Stimulated activated CD8-positive, alpha-beta memory T cell treated with anti-CD3 and anti-CD28 coated beads, Interleukin-15, amount 100 ng/mL, for 24 hours (primary cell): ENCODE results near the gene GJA5.

Source experiments
- DNase-seq: peaks from one replicate; pipeline ENCODE4 v3.0.0-alpha.2; 2020; ENCODE audit warnings: low read depth

The GJA5 gene

DNA sequence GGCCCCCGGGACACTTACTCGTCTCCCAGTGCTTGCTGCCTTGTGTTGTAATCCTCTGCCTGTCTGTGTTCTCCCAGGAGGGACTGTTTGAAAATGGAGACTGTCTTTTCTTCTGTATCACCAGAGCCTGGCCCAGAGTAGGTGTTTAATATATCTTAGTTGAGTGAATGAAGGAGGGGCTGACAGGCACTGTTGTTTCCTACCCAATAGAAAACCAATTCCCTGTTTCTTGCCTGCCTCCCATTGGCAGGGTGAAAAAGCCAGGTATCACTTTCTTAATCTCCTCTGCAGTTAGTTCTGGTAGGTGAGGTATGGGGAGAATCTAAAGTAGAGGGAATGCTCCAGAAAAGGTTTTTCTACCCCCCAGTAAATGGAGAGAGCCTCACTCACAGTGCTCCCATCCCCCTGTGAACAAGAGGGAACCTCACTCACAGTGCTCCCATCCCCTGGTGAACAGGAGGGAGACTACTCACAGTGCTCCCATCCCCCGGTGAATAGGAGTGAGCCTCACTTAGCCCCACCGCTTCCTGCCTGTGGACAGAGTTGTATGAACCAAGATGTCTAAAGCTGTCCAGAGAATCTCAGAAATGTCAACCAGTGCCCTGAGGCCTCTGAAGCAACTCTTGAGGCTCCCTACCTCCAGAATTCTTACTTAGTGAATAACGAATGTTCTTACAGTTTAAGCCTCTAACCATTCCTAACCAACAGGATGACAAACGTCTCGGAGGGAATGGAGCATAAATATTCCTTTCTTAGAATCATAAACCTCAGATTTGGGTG is at the start of gene GJA5:
TSS of gene GJA5 (minus strand) at position 122 of the 780 bp plus-strand sequence. CDS start 1,364 bp downstream, outside the sequence.
- DNase-seq = no peak

DNA sequence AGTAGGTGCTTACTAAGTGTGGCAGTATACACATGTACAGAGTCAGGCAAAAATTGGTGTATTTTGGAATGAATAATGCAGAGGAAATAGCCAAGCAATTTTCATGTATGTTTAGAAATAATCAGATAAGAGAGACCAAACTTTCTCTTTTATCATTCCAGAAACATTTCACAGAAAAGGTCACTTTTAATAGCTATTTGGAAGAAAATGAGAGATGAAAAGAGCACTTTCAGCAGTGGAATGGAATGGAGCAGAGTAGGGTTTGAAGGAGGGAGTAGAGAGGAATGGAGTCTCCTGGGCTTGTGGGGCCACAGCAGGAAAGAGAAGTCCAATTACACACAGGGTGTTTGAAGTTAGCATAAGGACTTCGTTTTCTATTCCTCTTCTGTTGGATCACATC is 48.8 kb upstream of the GJA5 start:
- DNase-seq = no peak

DNA sequence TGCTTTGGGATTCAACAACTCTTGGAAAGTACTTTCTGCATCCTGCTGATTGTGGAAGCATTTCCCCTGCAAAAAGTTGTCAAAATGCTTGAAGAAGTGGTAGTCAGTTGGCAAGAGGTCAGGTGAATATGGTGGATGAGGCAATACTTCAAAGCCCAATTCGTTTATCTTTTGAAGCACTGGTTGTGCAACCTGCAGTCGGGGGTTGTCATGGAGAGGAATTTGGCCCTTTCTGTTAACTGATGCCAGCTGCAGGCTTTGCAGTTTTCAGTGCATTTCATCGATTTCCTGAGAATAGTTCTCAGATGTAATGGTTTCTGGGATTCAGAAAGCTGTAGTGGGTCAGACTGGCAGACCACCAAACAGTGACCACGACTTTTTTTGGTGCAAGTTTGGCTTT is 47.6 kb upstream of the GJA5 start:
- no peak for DNase-seq

- no peak for DNase-seq
Measured at GRCh38 chr1:147807405-147807804, 47.0 kb upstream of the GJA5 start.

DNA sequence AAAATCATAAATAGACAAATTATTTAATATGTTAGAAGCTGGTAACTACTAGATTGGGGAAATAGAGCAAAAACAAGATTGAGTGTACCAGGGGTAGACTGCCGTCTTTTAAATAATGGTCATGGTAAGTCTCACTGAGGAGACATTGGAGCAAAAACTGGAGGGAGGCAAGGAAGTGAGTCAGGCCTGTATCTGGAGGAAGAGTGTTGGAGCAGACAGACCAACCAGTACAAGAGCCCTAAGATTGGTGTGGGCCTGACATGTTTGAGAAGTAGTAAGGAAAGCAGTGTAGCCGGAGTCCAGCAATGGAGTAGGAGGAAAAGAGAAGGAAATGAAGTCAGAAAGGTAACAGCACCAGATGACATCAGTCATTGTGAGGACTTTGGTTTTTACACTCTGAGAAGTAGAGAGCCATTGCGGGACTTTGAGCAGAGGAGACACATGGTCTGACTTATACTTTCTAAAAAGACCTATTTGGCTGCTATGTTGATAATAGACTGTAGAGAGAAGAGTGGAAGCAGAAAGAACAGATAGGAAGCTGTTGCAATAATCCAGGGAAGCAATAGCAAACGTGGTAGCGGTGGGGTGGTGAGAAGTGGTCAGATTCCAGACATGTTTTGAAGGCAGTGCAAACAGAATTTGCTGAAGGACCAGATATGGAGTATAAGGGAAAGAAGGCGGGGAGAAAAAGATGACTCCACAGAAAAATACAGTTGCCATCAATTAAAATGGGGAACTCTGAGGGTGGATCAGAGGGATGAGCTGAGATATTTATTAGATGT is 44.7 kb upstream of the GJA5 start:
- no peak for DNase-seq

DNA sequence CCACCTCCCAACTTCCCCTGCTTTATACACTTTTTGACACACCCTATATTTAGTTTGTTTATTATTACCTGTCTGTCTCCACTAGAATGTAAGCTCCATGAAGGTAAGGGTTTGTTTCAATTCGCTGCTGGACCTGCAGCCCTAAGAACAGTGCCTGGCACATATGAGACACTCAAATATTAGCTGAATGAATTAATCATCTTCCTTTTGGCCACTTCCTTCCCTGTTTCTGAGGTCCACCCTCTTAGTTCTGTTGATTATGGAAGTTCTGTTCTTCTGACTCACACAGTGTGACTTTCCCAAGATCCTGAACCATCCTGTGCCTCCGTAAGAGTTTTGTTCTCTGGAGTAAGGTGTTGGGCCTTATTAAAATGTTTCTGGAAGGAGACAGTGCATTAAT is 40.4 kb upstream of the GJA5 start:
- no peak for DNase-seq

DNA sequence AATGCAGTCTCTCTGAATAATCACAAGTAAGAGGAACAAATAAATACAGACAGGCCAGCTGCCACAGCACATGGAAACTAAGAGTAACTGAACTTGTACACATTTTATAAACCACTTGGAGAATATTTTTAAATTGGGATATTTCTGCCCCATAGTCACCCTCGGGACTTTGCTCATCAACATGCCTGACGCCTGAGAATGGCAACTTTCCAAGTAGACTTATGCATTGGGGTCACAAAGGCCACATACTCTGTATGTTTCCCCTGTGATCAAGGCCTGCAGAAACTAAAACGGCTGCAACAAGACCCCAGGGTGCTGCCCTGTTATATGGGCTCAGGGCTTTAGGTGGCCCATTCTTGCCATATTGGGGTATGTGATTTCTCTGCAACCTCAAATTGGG is 38.3 kb upstream of the GJA5 start:
- DNase-seq = no peak

DNA sequence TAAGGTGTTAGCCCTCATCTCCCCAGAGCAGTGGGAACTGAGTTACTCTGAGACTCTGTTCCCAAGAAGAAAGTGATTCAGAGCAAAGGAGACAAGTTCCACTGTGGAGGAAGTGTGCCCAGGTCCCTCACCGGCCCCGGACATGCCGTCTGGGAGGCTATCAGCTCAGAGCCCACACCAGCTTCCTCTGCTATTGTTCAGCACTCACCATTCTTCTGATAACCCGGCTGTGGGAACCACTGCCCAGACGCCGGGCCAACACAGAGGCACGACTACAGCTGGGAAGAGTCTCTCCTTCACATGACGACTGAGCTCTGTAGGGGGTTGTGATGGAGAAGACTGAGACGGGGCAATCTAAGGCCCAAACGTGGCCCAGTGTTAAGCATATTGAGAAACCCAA is 34.2 kb upstream of the GJA5 start:
- no peak for DNase-seq

- no peak for DNase-seq
Measured at GRCh38 chr1:147791876-147792275, 31.5 kb upstream of the GJA5 start.

DNA sequence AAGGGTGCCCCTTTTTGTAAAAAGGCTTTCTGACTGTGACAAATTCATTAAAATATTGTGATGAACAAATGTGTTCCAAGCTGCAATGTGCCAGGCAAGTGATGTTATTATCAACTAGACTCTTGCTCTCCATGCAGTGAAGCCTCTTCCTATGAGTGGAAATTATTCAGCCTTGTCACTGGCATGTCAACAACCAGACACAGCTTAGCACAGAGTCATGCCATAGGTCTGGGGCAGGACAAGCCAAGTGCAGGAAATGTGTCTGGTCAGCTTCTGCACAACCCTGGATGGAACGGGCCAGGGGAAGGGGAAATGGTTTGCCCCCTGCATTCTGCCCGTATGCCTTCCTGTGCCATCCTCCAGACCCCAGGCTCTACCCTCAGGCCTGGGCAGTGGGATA is 27.4 kb upstream of the GJA5 start:
- no peak for DNase-seq

DNA sequence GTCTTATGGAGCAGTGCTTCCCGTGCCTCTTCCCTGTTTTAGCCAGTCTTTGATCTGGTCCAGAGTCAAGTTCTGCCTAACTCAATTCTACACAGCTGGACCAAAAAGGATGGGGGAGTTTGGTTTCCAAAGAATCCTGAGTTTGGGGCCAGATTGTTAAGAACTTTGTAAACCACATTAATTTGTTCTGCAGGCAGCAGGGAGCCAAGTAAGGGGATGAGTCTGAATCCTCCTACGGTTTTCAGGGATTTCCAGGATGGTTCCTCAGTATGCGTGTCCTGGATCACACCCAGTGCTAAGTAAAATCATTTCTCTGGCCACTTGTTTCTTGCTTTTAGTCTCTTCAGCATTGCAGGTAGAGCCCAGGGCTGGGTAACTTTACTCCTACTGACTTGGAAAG is 26.1 kb upstream of the GJA5 start:
- DNase-seq = no peak

DNA sequence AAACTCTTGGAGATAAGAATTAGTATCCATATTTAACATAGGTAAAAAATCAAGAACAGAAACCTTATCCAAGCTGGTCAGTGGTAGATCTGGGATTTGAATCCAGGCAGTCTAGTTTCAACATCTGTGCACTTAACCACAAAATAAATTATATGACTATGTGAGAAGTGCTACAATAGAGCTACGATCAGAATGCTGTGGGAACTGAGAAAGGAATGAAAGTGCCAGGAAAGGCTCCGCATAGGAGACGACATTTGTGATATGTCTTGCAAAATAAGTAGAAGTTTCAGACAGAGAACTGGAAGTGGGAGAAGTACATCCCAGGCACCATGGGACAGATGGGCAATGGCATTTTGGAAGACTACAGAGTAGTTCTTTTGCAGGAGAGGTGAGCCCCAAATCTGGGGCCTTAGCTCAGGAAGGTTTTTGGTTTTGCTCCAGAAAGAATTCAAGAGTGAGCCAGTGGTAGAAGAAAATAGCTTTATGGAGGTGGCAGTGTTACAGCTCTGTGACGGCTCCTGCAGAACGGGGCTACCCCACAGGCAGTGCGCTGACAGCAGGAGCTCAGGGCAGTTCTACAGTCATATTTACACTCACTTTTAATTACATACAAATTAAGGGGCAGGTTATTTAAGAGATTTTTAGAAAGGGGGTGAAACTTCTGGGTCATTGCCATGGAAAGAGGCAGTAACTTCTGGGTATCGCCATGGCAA is 25.5 kb upstream of the GJA5 start:
- no peak for DNase-seq

GRCh38 chr1:147784941-147785340 is 24.5 kb upstream of the GJA5 start:
- DNase-seq = no peak

GRCh38 chr1:147781056-147781471 is 20.7 kb upstream of the GJA5 start:
- no peak for DNase-seq

DNA sequence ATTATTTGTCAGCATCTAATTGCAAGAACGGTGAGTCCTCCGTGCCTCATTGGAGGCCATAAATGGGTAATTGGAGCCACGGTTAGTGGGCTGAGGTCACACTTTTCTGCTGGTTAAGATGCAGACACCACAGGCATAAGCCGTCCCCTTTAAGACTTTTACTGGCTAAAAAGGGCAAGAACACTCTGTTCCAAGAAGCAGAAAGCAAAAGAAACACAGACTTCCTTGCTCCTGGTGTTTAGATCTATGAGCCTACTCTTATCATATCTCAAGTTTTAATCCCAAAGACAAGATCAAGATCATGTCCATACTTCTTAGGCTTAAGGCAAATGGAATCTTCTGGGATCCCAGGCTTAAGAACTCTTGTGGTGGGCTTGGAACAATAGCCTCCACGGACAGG is 17.3 kb upstream of the GJA5 start:
- no peak for DNase-seq

- no peak for DNase-seq
Measured at GRCh38 chr1:147773215-147773715, 12.9 kb upstream of the GJA5 start.

GRCh38 chr1:147772570-147772969 is 12.2 kb upstream of the GJA5 start:
- DNase-seq = no peak

GRCh38 chr1:147771226-147772125 is 11.1 kb upstream of the GJA5 start:
- no peak for DNase-seq

DNA sequence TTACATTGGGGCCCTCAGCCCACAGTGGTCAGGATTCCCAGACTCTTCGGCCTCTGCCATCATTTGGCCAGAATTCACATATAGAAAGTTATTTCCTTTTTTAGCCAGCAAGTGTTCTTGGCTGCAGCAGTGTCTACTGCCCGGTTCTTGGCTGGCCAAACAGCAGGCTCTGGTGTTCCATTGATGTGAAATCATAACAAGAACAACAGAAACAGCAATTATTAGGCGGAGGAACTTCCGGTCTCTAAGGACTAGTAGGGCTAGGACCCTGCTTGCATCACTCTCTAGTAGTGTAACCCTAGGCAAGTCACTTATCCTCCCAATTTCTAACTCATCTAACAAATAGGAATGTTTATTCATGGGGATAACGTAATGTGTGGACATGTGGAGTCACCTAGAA is 8.7 kb upstream of the GJA5 start:
- no peak for DNase-seq

DNA sequence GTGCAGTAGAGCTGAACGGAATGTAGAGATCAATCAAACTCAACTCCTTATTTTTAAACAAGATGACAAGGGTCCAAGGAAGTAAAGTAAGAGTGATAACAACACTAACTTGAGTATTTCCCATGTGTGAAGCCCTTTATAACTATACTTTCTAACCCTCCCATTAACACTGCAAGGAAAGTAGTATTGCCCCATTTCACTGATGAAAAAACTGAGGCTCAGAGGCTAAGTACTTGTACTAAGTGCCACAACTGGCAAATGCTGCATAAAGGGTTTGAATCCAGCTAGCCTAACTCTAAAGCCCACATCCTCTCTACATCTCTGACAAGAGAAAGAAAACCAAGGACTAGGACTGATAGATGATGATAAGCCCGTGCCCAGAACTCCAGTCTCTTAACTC is 8.2 kb upstream of the GJA5 start:
- DNase-seq = no peak

DNA sequence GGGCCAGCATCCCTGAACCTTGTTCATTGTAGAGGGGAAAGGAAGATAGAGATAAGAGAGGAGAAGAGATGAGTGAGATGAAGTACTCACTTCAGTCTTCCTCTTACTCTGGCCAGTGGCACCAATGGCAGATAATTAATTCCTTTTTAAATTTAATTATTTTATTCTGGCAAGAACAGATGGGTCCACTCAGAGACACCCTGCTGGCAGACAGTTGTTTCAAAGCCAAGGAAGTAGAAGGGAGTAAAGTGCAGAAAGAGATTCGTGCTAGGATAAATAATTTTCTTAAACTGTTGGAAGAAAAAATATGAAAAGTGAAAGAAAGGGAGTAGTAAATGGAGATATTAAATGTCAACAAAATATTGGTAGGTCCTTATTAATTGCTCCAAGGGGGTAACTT is 7.7 kb upstream of the GJA5 start:
- no peak for DNase-seq
